ENCODE results near the gene GALNT13.

GALNT13 gene

DNA sequence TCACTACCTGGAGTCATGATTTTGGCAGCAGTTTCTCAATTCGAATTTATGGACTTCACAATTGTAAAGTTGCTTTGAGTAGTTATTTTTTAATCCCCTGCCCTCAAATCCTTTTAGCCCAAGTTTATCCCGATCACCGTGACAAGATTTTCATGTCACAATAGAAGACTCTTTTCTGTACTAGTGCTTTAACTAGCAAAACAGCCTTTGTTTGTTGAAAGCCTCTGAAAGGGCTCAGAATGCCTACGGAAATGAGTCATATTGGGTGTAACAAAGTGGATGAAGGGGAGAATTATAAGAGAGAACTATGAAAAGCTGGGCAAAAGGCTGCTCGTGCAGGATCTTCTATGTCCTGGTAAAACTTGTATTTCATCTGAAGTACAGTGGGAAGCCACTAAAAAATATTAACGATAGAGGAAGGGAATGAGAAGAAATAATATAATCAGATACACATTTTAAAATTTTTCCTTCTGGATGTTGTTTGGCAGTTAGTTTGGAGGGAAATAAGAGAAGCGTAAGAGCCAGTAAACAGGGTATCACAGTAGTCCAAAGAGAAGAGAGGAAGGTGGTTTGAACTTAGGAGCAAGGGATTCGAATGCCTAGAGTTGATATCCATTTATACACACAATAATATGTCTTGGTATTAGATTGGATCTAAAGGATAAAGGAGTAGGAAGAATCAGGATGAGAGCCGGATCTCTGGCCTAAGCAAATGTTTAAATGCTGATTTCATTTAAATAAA is 114.9 kb downstream of the GALNT13 start:
- Histone ChIP-seq H3K4me3 (ENCODE audit: insufficient read depth, low read depth, low read length, poor library complexity, severe bottlenecking) (no peak overlapping the region), H3K36me3 (ENCODE audit: control insufficient read depth, insufficient read depth, low read length) (no peaks in the 10 kb centered on the region), H3K4me1 (ENCODE audit: control insufficient read depth, insufficient read depth, low read length, poor library complexity, severe bottlenecking) (no peaks in the 10 kb centered on the region), H3K27me3 (replicated peaks; ENCODE audit: control insufficient read depth, insufficient read depth, low read length, poor library complexity, severe bottlenecking) (no peaks in the 10 kb centered on the region), H3K27ac (ENCODE audit: insufficient read depth, low read length, poor library complexity, severe bottlenecking) (no peak overlapping the region), H3K9me3 (ENCODE audit: control insufficient read depth, low read length) (no peaks in the 10 kb centered on the region)
- DNase-seq = no peak

- Histone ChIP-seq H3K9me3 (ENCODE audit: control insufficient read depth, low read length) (no peaks in the 10 kb centered on the region), H3K4me3 (ENCODE audit: insufficient read depth, low read depth, low read length, poor library complexity, severe bottlenecking) (no peak overlapping the region), H3K4me1 (ENCODE audit: control insufficient read depth, insufficient read depth, low read length, poor library complexity, severe bottlenecking) (no peaks in the 10 kb centered on the region), H3K36me3 (ENCODE audit: control insufficient read depth, insufficient read depth, low read length) (no peaks in the 10 kb centered on the region), H3K27me3 (replicated peaks; ENCODE audit: control insufficient read depth, insufficient read depth, low read length, poor library complexity, severe bottlenecking) (no peaks in the 10 kb centered on the region), H3K27ac (ENCODE audit: insufficient read depth, low read length, poor library complexity, severe bottlenecking) (no peak overlapping the region)
- DNase-seq = no peak
Measured at GRCh38 chr2:153990771-153991170, 119.0 kb downstream of the GALNT13 start.

GRCh38 chr2:154013514-154013913 is 141.8 kb downstream of the GALNT13 start:
- H3K27ac ChIP-seq (ENCODE audit: insufficient read depth, low read length, poor library complexity, severe bottlenecking) = no peak overlapping the region
- no peaks in the 10 kb centered on the region for H3K9me3 ChIP-seq (ENCODE audit: control insufficient read depth, low read length)
- H3K4me1 ChIP-seq (ENCODE audit: control insufficient read depth, insufficient read depth, low read length, poor library complexity, severe bottlenecking) = no peaks in the 10 kb centered on the region
- no peaks in the 10 kb centered on the region for H3K27me3 ChIP-seq (replicated peaks; ENCODE audit: control insufficient read depth, insufficient read depth, low read length, poor library complexity, severe bottlenecking)
- H3K4me3 ChIP-seq (ENCODE audit: insufficient read depth, low read depth, low read length, poor library complexity, severe bottlenecking) = no peak overlapping the region
- no peaks in the 10 kb centered on the region for H3K36me3 ChIP-seq (ENCODE audit: control insufficient read depth, insufficient read depth, low read length)
- DNase-seq = no peak

GRCh38 chr2:154015233-154015632 is 143.5 kb downstream of the GALNT13 start:
- no peak for DNase-seq
- Histone ChIP-seq H3K4me1 (ENCODE audit: control insufficient read depth, insufficient read depth, low read length, poor library complexity, severe bottlenecking) (no peaks in the 10 kb centered on the region), H3K27ac (ENCODE audit: insufficient read depth, low read length, poor library complexity, severe bottlenecking) (no peak overlapping the region), H3K9me3 (ENCODE audit: control insufficient read depth, low read length) (no peaks in the 10 kb centered on the region), H3K36me3 (ENCODE audit: control insufficient read depth, insufficient read depth, low read length) (no peaks in the 10 kb centered on the region), H3K4me3 (ENCODE audit: insufficient read depth, low read depth, low read length, poor library complexity, severe bottlenecking) (no peak overlapping the region), H3K27me3 (replicated peaks; ENCODE audit: control insufficient read depth, insufficient read depth, low read length, poor library complexity, severe bottlenecking) (no peaks in the 10 kb centered on the region)

GRCh38 chr2:154029504-154029903 is 157.8 kb downstream of the GALNT13 start:
- H3K9me3 ChIP-seq (ENCODE audit: control insufficient read depth, low read length) = no peaks in the 10 kb centered on the region
- no peaks in the 10 kb centered on the region for H3K27me3 ChIP-seq (replicated peaks; ENCODE audit: control insufficient read depth, insufficient read depth, low read length, poor library complexity, severe bottlenecking)
- DNase-seq = no peak
- H3K4me1 ChIP-seq (ENCODE audit: control insufficient read depth, insufficient read depth, low read length, poor library complexity, severe bottlenecking) = no peaks in the 10 kb centered on the region
- H3K4me3 ChIP-seq (ENCODE audit: insufficient read depth, low read depth, low read length, poor library complexity, severe bottlenecking) = no peak overlapping the region
- H3K36me3 ChIP-seq (ENCODE audit: control insufficient read depth, insufficient read depth, low read length) = no peaks in the 10 kb centered on the region
- no peak overlapping the region for H3K27ac ChIP-seq (ENCODE audit: insufficient read depth, low read length, poor library complexity, severe bottlenecking)

GRCh38 chr2:154032220-154032619 is 160.5 kb downstream of the GALNT13 start:
- Histone ChIP-seq H3K36me3 (ENCODE audit: control insufficient read depth, insufficient read depth, low read length) (no peaks in the 10 kb centered on the region), H3K27ac (ENCODE audit: insufficient read depth, low read length, poor library complexity, severe bottlenecking) (no peak overlapping the region), H3K4me3 (ENCODE audit: insufficient read depth, low read depth, low read length, poor library complexity, severe bottlenecking) (no peak overlapping the region), H3K9me3 (ENCODE audit: control insufficient read depth, low read length) (no peaks in the 10 kb centered on the region), H3K27me3 (replicated peaks; ENCODE audit: control insufficient read depth, insufficient read depth, low read length, poor library complexity, severe bottlenecking) (no peaks in the 10 kb centered on the region), H3K4me1 (ENCODE audit: control insufficient read depth, insufficient read depth, low read length, poor library complexity, severe bottlenecking) (no peaks in the 10 kb centered on the region)
- DNase-seq = no peak

- Histone ChIP-seq H3K4me3 (ENCODE audit: insufficient read depth, low read depth, low read length, poor library complexity, severe bottlenecking) (no peak overlapping the region), H3K36me3 (ENCODE audit: control insufficient read depth, insufficient read depth, low read length) (no peaks in the 10 kb centered on the region), H3K9me3 (ENCODE audit: control insufficient read depth, low read length) (no peaks in the 10 kb centered on the region), H3K4me1 (ENCODE audit: control insufficient read depth, insufficient read depth, low read length, poor library complexity, severe bottlenecking) (no peaks in the 10 kb centered on the region), H3K27ac (ENCODE audit: insufficient read depth, low read length, poor library complexity, severe bottlenecking) (no peak overlapping the region), H3K27me3 (replicated peaks; ENCODE audit: control insufficient read depth, insufficient read depth, low read length, poor library complexity, severe bottlenecking) (no peaks in the 10 kb centered on the region)
- no peak for DNase-seq
Measured at GRCh38 chr2:154046493-154046892, 174.8 kb downstream of the GALNT13 start.

DNA sequence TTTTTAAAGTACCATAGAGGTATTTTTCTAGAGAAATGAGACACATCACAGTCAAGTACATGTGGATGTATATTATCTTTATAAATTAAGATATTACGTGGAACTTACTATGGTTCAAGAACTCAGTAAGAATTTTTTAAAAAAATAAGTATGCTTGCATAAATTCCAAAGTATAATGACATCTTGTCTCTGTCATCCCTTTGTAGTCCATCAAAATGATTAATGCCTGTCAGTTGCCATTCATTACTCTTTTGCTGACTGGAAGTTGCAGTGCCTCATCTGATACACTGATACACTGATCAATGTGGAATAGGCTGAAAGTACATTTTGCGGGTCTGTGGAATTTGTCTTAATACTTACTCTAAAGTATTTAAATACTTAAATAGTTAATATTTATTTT is 177.2 kb downstream of the GALNT13 start:
- no peak for DNase-seq

GRCh38 chr2:154049561-154049960 is 177.8 kb downstream of the GALNT13 start:
- no peaks in the 10 kb centered on the region for H3K4me1 ChIP-seq (ENCODE audit: control insufficient read depth, insufficient read depth, low read length, poor library complexity, severe bottlenecking)
- no peak overlapping the region for H3K4me3 ChIP-seq (ENCODE audit: insufficient read depth, low read depth, low read length, poor library complexity, severe bottlenecking)
- no peaks in the 10 kb centered on the region for H3K27me3 ChIP-seq (replicated peaks; ENCODE audit: control insufficient read depth, insufficient read depth, low read length, poor library complexity, severe bottlenecking)
- no peaks in the 10 kb centered on the region for H3K9me3 ChIP-seq (ENCODE audit: control insufficient read depth, low read length)
- no peak overlapping the region for H3K27ac ChIP-seq (ENCODE audit: insufficient read depth, low read length, poor library complexity, severe bottlenecking)
- DNase-seq = no peak
- H3K36me3 ChIP-seq (ENCODE audit: control insufficient read depth, insufficient read depth, low read length) = no peaks in the 10 kb centered on the region

More for the DNA sequence above, 177.2 kb downstream of the GALNT13 start:
- Histone ChIP-seq H3K27ac (ENCODE audit: insufficient read depth, low read length, poor library complexity, severe bottlenecking) (no peak overlapping the region), H3K4me3 (ENCODE audit: insufficient read depth, low read depth, low read length, poor library complexity, severe bottlenecking) (no peak overlapping the region), H3K4me1 (ENCODE audit: control insufficient read depth, insufficient read depth, low read length, poor library complexity, severe bottlenecking) (no peaks in the 10 kb centered on the region), H3K27me3 (replicated peaks; ENCODE audit: control insufficient read depth, insufficient read depth, low read length, poor library complexity, severe bottlenecking) (no peaks in the 10 kb centered on the region), H3K36me3 (ENCODE audit: control insufficient read depth, insufficient read depth, low read length) (no peaks in the 10 kb centered on the region), H3K9me3 (ENCODE audit: control insufficient read depth, low read length) (no peaks in the 10 kb centered on the region)

GRCh38 chr2:154067124-154067523 is 195.4 kb downstream of the GALNT13 start:
- Histone ChIP-seq H3K27me3 (replicated peaks; ENCODE audit: control insufficient read depth, insufficient read depth, low read length, poor library complexity, severe bottlenecking) (no peaks in the 10 kb centered on the region), H3K27ac (ENCODE audit: insufficient read depth, low read length, poor library complexity, severe bottlenecking) (no peak overlapping the region), H3K4me3 (ENCODE audit: insufficient read depth, low read depth, low read length, poor library complexity, severe bottlenecking) (no peak overlapping the region), H3K9me3 (ENCODE audit: control insufficient read depth, low read length) (no peaks in the 10 kb centered on the region), H3K4me1 (ENCODE audit: control insufficient read depth, insufficient read depth, low read length, poor library complexity, severe bottlenecking) (no peaks in the 10 kb centered on the region), H3K36me3 (ENCODE audit: control insufficient read depth, insufficient read depth, low read length) (no peaks in the 10 kb centered on the region)
- DNase-seq = no peak
